KOPT-K1 (cell line): Measurements from ENCODE around the gene ZNF471.

Experiments used
- H3K27ac ChIP-seq: fragments of 200-600 bp; sonication (generic); 2 replicates; pipeline ENCODE4 v1.5.1; 2016; ENCODE audit warnings: antibody characterized with exemption, mild to moderate bottlenecking, low read depth, low read length; ENCODE audit not compliant: poor library complexity, severe bottlenecking
- H3K36me3 ChIP-seq: fragments of 200-600 bp; sonication (generic); 2 replicates; pipeline ENCODE4 v1.5.1; 2017; ENCODE audit warnings: antibody characterized with exemption, mild to moderate bottlenecking, low read length, moderate library complexity; ENCODE audit not compliant: insufficient read depth
- H3K9me3 ChIP-seq: fragments of 200-600 bp; sonication (generic); 2 replicates; pipeline ENCODE4 v1.5.1; 2017; ENCODE audit warnings: antibody characterized with exemption, low read length, mild to moderate bottlenecking; ENCODE audit not compliant: insufficient read depth, poor library complexity, severe bottlenecking

ZNF471 gene

GRCh38 chr19:56507446-56508289 lies at the start of gene ZNF471:
TSS of gene ZNF471 (plus strand) at chr19:56507855. CDS start at chr19:56511572, 3,717 bp downstream.
- Histone ChIP-seq H3K9me3 (peaks cover 17% of the 10 kb centered on the region), H3K27ac (no peak within 1 kb of the TSS)

GRCh38 chr19:56474308-56474707 lies 33.3 kb upstream of the ZNF471 start:
- Histone ChIP-seq H3K36me3 (no peaks in the 10 kb centered on the region), H3K27ac (no peak overlapping the region), H3K9me3 (peaks cover 36% of the 10 kb centered on the region)

More at GRCh38 chr19:56507446-56508289, at the start of gene ZNF471:
- no peaks in the 10 kb centered on the region for H3K36me3 ChIP-seq

GRCh38 chr19:56476093-56476492 lies 31.6 kb upstream of the ZNF471 start:
- Histone ChIP-seq H3K27ac (no peak overlapping the region), H3K9me3 (peaks cover 34% of the 10 kb centered on the region), H3K36me3 (no peaks in the 10 kb centered on the region)

- Histone ChIP-seq H3K27ac (no peak within 1 kb of the TSS), H3K9me3 (peaks cover 39% of the 10 kb centered on the region), H3K36me3 (no peaks in the 10 kb centered on the region)
Measured at GRCh38 chr19:56476651-56477428, 30.8 kb upstream of the ZNF471 start, which contains the start of gene ZNF667. TSS of gene ZNF667 (minus strand) at chr19:56477345. CDS start at chr19:56462370, 14,975 bp downstream.

GRCh38 chr19:56477429-56478338 lies 30.0 kb upstream of the ZNF471 start:
- Histone ChIP-seq H3K36me3 (no peaks in the 10 kb centered on the region), H3K9me3 (peaks cover 42% of the 10 kb centered on the region), H3K27ac (no peak overlapping the region)

GRCh38 chr19:56491399-56491798 lies 16.3 kb upstream of the ZNF471 start:
- H3K27ac ChIP-seq: no peak overlapping the region

GRCh38 chr19:56504581-56504980 lies 3.1 kb upstream of the ZNF471 start:
- peaks cover 17% of the 10 kb centered on the region for H3K9me3 ChIP-seq
- no peak overlapping the region for H3K27ac ChIP-seq
- no peaks in the 10 kb centered on the region for H3K36me3 ChIP-seq

More at GRCh38 chr19:56491399-56491798, 16.3 kb upstream of the ZNF471 start:
- no peaks in the 10 kb centered on the region for H3K36me3 ChIP-seq
- H3K9me3 ChIP-seq: peaks cover 10% of the 10 kb centered on the region

- Histone ChIP-seq H3K36me3 (no peaks in the 10 kb centered on the region), H3K27ac (no peak overlapping the region), H3K9me3 (peaks cover 17% of the 10 kb centered on the region)
Measured at GRCh38 chr19:56508290-56508778, 679 bp downstream of the ZNF471 start.

- Histone ChIP-seq H3K27ac (no peak overlapping the region), H3K9me3 (peaks cover 48% of the 10 kb centered on the region), H3K36me3 (no peaks in the 10 kb centered on the region)
Measured at GRCh38 chr19:56525214-56525860, 17.7 kb downstream of the ZNF471 start.

GRCh38 chr19:56537442-56537841 lies 29.8 kb downstream of the ZNF471 start:
- Histone ChIP-seq H3K27ac (no peak overlapping the region), H3K36me3 (no peaks in the 10 kb centered on the region), H3K9me3 (peaks cover 22% of the 10 kb centered on the region)

- H3K27ac ChIP-seq: no peak overlapping the region
- H3K9me3 ChIP-seq: peaks cover 22% of the 10 kb centered on the region
- H3K36me3 ChIP-seq: no peaks in the 10 kb centered on the region
Measured at GRCh38 chr19:56538254-56538760, 30.7 kb downstream of the ZNF471 start.

GRCh38 chr19:56538761-56539263 lies 31.2 kb downstream of the ZNF471 start, which contains the start of gene ZFP28:
TSS of gene ZFP28 (plus strand) at chr19:56538948. CDS start at chr19:56539019, 71 bp downstream.
- Histone ChIP-seq H3K27ac (no peak within 1 kb of the TSS), H3K36me3 (no peaks in the 10 kb centered on the region), H3K9me3 (peaks cover 27% of the 10 kb centered on the region)

- Histone ChIP-seq H3K36me3 (no peaks in the 10 kb centered on the region), H3K9me3 (peaks cover 22% of the 10 kb centered on the region), H3K27ac (no peak overlapping the region)
Measured at GRCh38 chr19:56543776-56544175, 36.1 kb downstream of the ZNF471 start.
